PC-9 (cell line): Measurements from ENCODE around the gene LPCAT1. TPM values are rescaled to one million over a fixed set of nuclear protein-coding genes. Genes with fewer than 3 reads are reported as not detected.

Experiments
- BruUV-seq: library from RNA; stranded (reverse); fragments of 400-500 nt; replicated peaks from 2 replicates; lab custom pipeline; 2021; lab: Mats Ljungman, UMichigan
- CTCF ChIA-PET: fragments of 300-600 bp; sonication (Branson Sonifier 250); formaldehyde crosslinking; loops from one replicate; lab custom pipeline; 2022; ENCODE audit warnings: antibody characterized with exemption; lab: Charles Lee
- POLR2A ChIA-PET: fragments of 300-600 bp; sonication (Branson Sonifier 250); formaldehyde crosslinking; loops from one replicate; lab custom pipeline; 2022; ENCODE audit warnings: antibody characterized with exemption; ENCODE audit not compliant: unreplicated experiment; lab: Charles Lee
- DNase-seq, 2 experiments: peaks; one replicate each; pipeline versions ENCODE4 v3.0.0 to v3.0.0-alpha.2; 2015 to 2022; ENCODE audit warnings: mixed read lengths in 1 of 2
- H2AFZ ChIP-seq: fragments of 200-600 bp; sonication (generic); 2 replicates; pipeline ENCODE4 v1.8.1; 2017; ENCODE audit warnings: antibody characterized with exemption
- H3F3A ChIP-seq: fragments of 200-600 bp; sonication (generic); 2 replicates; pipeline ENCODE4 v1.8.1; 2017; ENCODE audit warnings: antibody characterized with exemption, mild to moderate bottlenecking, low read depth; ENCODE audit not compliant: insufficient read depth
- H3K27ac ChIP-seq: fragments of 200-600 bp; sonication (generic); 2 replicates; pipeline ENCODE4 v1.6.1; 2016; ENCODE audit warnings: mixed run types
- H3K27me3 ChIP-seq: fragments of 200-600 bp; sonication (generic); 2 replicates; pipeline ENCODE4 v1.6.1; 2016; ENCODE audit warnings: low read depth, mixed run types; ENCODE audit not compliant: insufficient read depth
- H3K36me3 ChIP-seq: fragments of 200-600 bp; sonication (generic); 2 replicates; pipeline ENCODE4 v1.6.1; 2016; ENCODE audit warnings: low read depth, mixed run types
- H3K4me1 ChIP-seq: fragments of 200-600 bp; sonication (generic); replicated peaks from 2 replicates; pipeline ENCODE4 v1.6.1; 2016; ENCODE audit warnings: mixed run types; ENCODE audit not compliant: insufficient read depth
- H3K4me2 ChIP-seq: fragments of 200-600 bp; sonication (generic); 2 replicates; pipeline ENCODE4 v1.6.1; 2017; ENCODE audit warnings: mixed run types
- H3K4me3 ChIP-seq: fragments of 200-600 bp; sonication (generic); 2 replicates; pipeline ENCODE4 v1.6.1; 2016; ENCODE audit warnings: mixed run types
- H3K79me2 ChIP-seq: fragments of 200-600 bp; sonication (generic); 2 replicates; pipeline ENCODE4 v1.6.1; 2017; ENCODE audit warnings: low read depth, mixed run types
- H3K9me2 ChIP-seq: fragments of 200-600 bp; sonication (generic); 2 replicates; pipeline ENCODE4 v1.8.1; 2017; ENCODE audit warnings: mild to moderate bottlenecking; ENCODE audit not compliant: insufficient read depth
- H3K9me3 ChIP-seq: fragments of 200-600 bp; sonication (generic); 2 replicates; pipeline ENCODE4 v1.8.1; 2016; ENCODE audit warnings: low read depth; ENCODE audit not compliant: insufficient read depth
- H4K20me1 ChIP-seq: fragments of 200-600 bp; sonication (generic); 2 replicates; pipeline ENCODE4 v1.8.1; 2017; ENCODE audit not compliant: insufficient read depth
- CTCF ChIP-seq: fragments of 200-600 bp; sonication (generic); conservative IDR thresholded peaks from 2 replicates; pipeline ENCODE4 v1.6.1; 2017; ENCODE audit warnings: mixed run types, antibody characterized with exemption, mild to moderate bottlenecking, moderate library complexity
- EZH2 ChIP-seq: fragments of 200-600 bp; sonication (generic); IDR thresholded peaks from 2 replicates; pipeline ENCODE4 v1.8.0; 2017; ENCODE audit warnings: antibody characterized with exemption, low read depth
- intact Hi-C: fragments of 100-400 bp; cut with micrococcal nuclease; formaldehyde crosslinking; loops from one replicate; pipeline ENCODE4 v1.10.0; 2022; ENCODE audit not compliant: unreplicated experiment
- microRNA-seq: library from miRNA; unstranded; fragments of <30 nt; microRNA quantifications from one replicate; pipeline ENCODE4 v1.2.0, GENCODE V29; 2021; ENCODE audit warnings: borderline number of aligned reads, borderline replicate concordance
- total RNA-seq: library from RNA; stranded (reverse); gene quantifications from 2 replicates; pipeline ENCODE4 v1.2.3, GENCODE V29; 2021

Gene LPCAT1
- total RNA-seq, 1 experiment from 2014 or later, result 96.1 TPM

GRCh38 chr5:1412163-1412562, 111.6 kb downstream of the LPCAT1 start:
- Histone ChIP-seq H3F3A (no peaks in the 10 kb centered on the region), H3K4me3 (no peak overlapping the region), H3K79me2 (no peaks in the 10 kb centered on the region), H3K9me2 (no peaks in the 10 kb centered on the region), H3K9me3 (no peaks in the 10 kb centered on the region), H3K4me2 (no peak overlapping the region), H3K4me1 (no peaks in the 10 kb centered on the region), H3K27me3 (peaks cover 98% of the 10 kb centered on the region), H4K20me1 (peaks cover 9% of the 10 kb centered on the region; the same call in 1 of the 2 replicates), H3K36me3 (no peaks in the 10 kb centered on the region), H2AFZ (no peak overlapping the region), H3K27ac (no peak overlapping the region)
- ChIA-PET POLR2A (no interaction called here), CTCF (no interaction called here)
- TF ChIP-seq EZH2, result no peak
- no peak for TF ChIP-seq CTCF
- DNase-seq, result no peak
- intact Hi-C loops, result no loop called here
- BruUV-seq, result no TSS peak

Small RNA genes within 50 kb of the gene (microRNA-seq; reads per million reads assigned to microRNA genes)
- gene MIR6075, result not detected

Other genes starting within 250 kb of the LPCAT1 start
- gene TERT, start 228.9 kb downstream of the LPCAT1 start, total RNA-seq, result 0.74 and 2.2 TPM in 2 replicates
- gene CLPTM1L, start 178.9 kb downstream of the LPCAT1 start, total RNA-seq, result 260 and 266 TPM in 2 replicates
- not detected in 2 replicates for gene SLC6A3, start 78.5 kb downstream of the LPCAT1 start, total RNA-seq